IMR-90 (cell line): ENCODE results near the gene HMG20A. TPM values are rescaled to one million over a fixed set of nuclear protein-coding genes. Genes with fewer than 3 reads are reported as not detected.

Source experiments
- ATAC-seq: fragments of 200-7000 bp; cut with Tn5 transposase; 2 replicates; pipeline ENCODE4 v1.9.1; 2020; ENCODE audit warnings: low read depth, mild to moderate bottlenecking, moderate library complexity
- BruUV-seq: library from RNA; stranded (reverse); fragments of 400-500 nt; replicated peaks from 2 replicates; lab custom pipeline; 2021; lab: Mats Ljungman, UMichigan
- CTCF ChIA-PET: fragments of 300-600 bp; formaldehyde crosslinking; extraction: SDS; loops from one replicate; lab custom pipeline; 2021; ENCODE audit warnings: antibody characterized with exemption; lab: Yijun Ruan, JAX
- POLR2A ChIA-PET: fragments of 300-600 bp; sonication (Branson Sonifier 250); formaldehyde crosslinking; loops from one replicate; lab custom pipeline; 2022; ENCODE audit warnings: antibody characterized with exemption; ENCODE audit not compliant: unreplicated experiment; lab: Charles Lee
- DNase-seq: peaks from one replicate; pipeline ENCODE4 v3.0.0; 2013
- H2AFZ ChIP-seq: replicated peaks from 2 replicates; pipeline ENCODE3; 2013; ENCODE audit warnings: low read length, mild to moderate bottlenecking; ENCODE audit not compliant: poor library complexity
- H2AK5ac ChIP-seq: 2 replicates; pipeline ENCODE4 v1.6.1; 2013; ENCODE audit warnings: low read depth, low read length, inconsistent platforms
- H2AK9ac ChIP-seq: replicated peaks from 2 replicates; pipeline ENCODE3; 2013; ENCODE audit warnings: mild to moderate bottlenecking, low read depth, low read length, moderate library complexity; ENCODE audit not compliant: poor library complexity
- H2BK120ac ChIP-seq: 2 replicates; pipeline ENCODE4 v1.6.1; 2013; ENCODE audit warnings: low read depth, low read length, inconsistent platforms
- H2BK15ac ChIP-seq: 3 replicates; pipeline ENCODE4 v1.6.1; 2013; ENCODE audit warnings: low read depth, low read length, inconsistent platforms
- H2BK20ac ChIP-seq: 2 replicates; pipeline ENCODE4 v1.6.1; 2013; ENCODE audit warnings: low read depth, mild to moderate bottlenecking, inconsistent platforms, low read length, moderate library complexity
- H2BK5ac ChIP-seq: 2 replicates; pipeline ENCODE4 v1.6.1; 2013; ENCODE audit warnings: mild to moderate bottlenecking, low read depth, low read length, inconsistent platforms; ENCODE audit not compliant: poor library complexity, severe bottlenecking
- H3K14ac ChIP-seq: replicated peaks from 2 replicates; pipeline ENCODE4 v1.6.1; 2013; ENCODE audit warnings: low read depth, low read length, inconsistent platforms
- H3K18ac ChIP-seq: 2 replicates; pipeline ENCODE4 v1.6.1; 2013; ENCODE audit warnings: low read depth, low read length, control low read depth
- H3K23ac ChIP-seq: 2 replicates; pipeline ENCODE4 v1.6.1; 2013; ENCODE audit warnings: low read depth, low read length, inconsistent platforms
- H3K27ac ChIP-seq: 2 replicates; pipeline ENCODE4 v1.5.1; 2013; ENCODE audit warnings: mild to moderate bottlenecking, control low read depth, low read length; ENCODE audit not compliant: insufficient read depth
- H3K27me3 ChIP-seq: 2 replicates; pipeline ENCODE4 v1.6.1; 2013; ENCODE audit warnings: low read length; ENCODE audit not compliant: control insufficient read depth, insufficient read depth
- H3K36me3 ChIP-seq: 2 replicates; pipeline ENCODE4 v1.6.1; 2013; ENCODE audit warnings: low read length, mixed read lengths; ENCODE audit not compliant: control insufficient read depth, insufficient read depth
- H3K4ac ChIP-seq: 2 replicates; pipeline ENCODE4 v1.6.1; 2013; ENCODE audit warnings: low read depth, low read length, inconsistent platforms
- H3K4me1 ChIP-seq: 2 replicates; pipeline ENCODE4 v1.6.1; 2013; ENCODE audit warnings: low read length, mixed read lengths; ENCODE audit not compliant: control insufficient read depth, insufficient read depth
- H3K4me2 ChIP-seq: 2 replicates; pipeline ENCODE4 v1.6.1; 2013; ENCODE audit warnings: low read depth, mild to moderate bottlenecking, control low read depth, low read length, moderate library complexity
- H3K4me3 ChIP-seq: 2 replicates; pipeline ENCODE4 v1.5.1; 2013; ENCODE audit warnings: low read depth, mild to moderate bottlenecking, control low read depth, low read length, moderate library complexity; ENCODE audit not compliant: insufficient read depth
- H3K56ac ChIP-seq: 2 replicates; pipeline ENCODE4 v1.6.1; 2013; ENCODE audit warnings: low read length, inconsistent platforms; ENCODE audit not compliant: insufficient read depth; ENCODE audit errors: extremely low read depth
- H3K79me1 ChIP-seq, 2 experiments: 2 replicates each; pipeline ENCODE4 v1.6.1; 2013; ENCODE audit warnings: low read length in 2 of 2, inconsistent platforms in 1 of 2, low read depth in 1 of 2
- H3K9ac ChIP-seq: 2 replicates; pipeline ENCODE4 v1.6.1; 2013; ENCODE audit warnings: low read depth, low read length, control low read depth
- H3K9me1 ChIP-seq: 2 replicates; pipeline ENCODE4 v1.6.1; 2013; ENCODE audit warnings: low read length, inconsistent platforms; ENCODE audit not compliant: insufficient read depth
- H3K9me3 ChIP-seq: 2 replicates; pipeline ENCODE4 v1.6.1; 2013; ENCODE audit warnings: low read length; ENCODE audit not compliant: control insufficient read depth, insufficient read depth
- H4K20me1 ChIP-seq: 2 replicates; pipeline ENCODE4 v1.6.1; 2013; ENCODE audit warnings: low read length, inconsistent platforms; ENCODE audit not compliant: insufficient read depth
- H4K5ac ChIP-seq: 2 replicates; pipeline ENCODE4 v1.6.1; 2013; ENCODE audit warnings: mild to moderate bottlenecking, low read depth, low read length, control low read depth
- H4K8ac ChIP-seq, 2 experiments: 2 replicates each; pipeline ENCODE4 v1.6.1; 2013; ENCODE audit warnings: low read depth in 2 of 2, low read length in 2 of 2, control low read depth in 1 of 2, inconsistent platforms in 1 of 2
- H4K91ac ChIP-seq: 2 replicates; pipeline ENCODE4 v1.6.1; 2013; ENCODE audit warnings: low read depth, low read length, inconsistent platforms; ENCODE audit not compliant: insufficient read depth
- CEBPB ChIP-seq: IDR thresholded peaks from 2 replicates; pipeline ENCODE4 v1.6.1; 2012; ENCODE audit warnings: low read depth, low read length, improper control_type of control experiment
- CHD1 ChIP-seq: IDR thresholded peaks from 2 replicates; pipeline ENCODE4 v1.6.1; 2012; ENCODE audit warnings: low read depth, low read length, improper control_type of control experiment
- FOS ChIP-seq: fragments of 150-350 bp; IDR thresholded peaks from 2 replicates; pipeline ENCODE4 v1.6.1; 2016; ENCODE audit warnings: low read depth, low read length
- MAFK ChIP-seq: IDR thresholded peaks from 2 replicates; pipeline ENCODE4 v1.6.1; 2012; ENCODE audit warnings: low read depth, low read length, improper control_type of control experiment
- MAZ ChIP-seq: IDR thresholded peaks from 2 replicates; pipeline ENCODE4 v1.6.1; 2012; ENCODE audit warnings: low read depth, mild to moderate bottlenecking, low read length, improper control_type of control experiment, moderate library complexity, borderline replicate concordance
- MXI1 ChIP-seq: IDR thresholded peaks from 2 replicates; pipeline ENCODE4 v1.6.1; 2012; ENCODE audit warnings: low read depth, mild to moderate bottlenecking, low read length, moderate library complexity, borderline replicate concordance
- RFX5 ChIP-seq: IDR thresholded peaks from 2 replicates; pipeline ENCODE4 v1.8.0; 2012; ENCODE audit warnings: low read depth, mild to moderate bottlenecking, low read length, moderate library complexity
- USF2 ChIP-seq: fragments of 150-350 bp; IDR thresholded peaks from 2 replicates; pipeline ENCODE4 v1.6.1; 2017; ENCODE audit warnings: mild to moderate bottlenecking, antibody characterized with exemption, low read length, low read depth
- WGBS, 2 experiments: methylation state at CpG; one replicate each; pipeline versions ENCODE4 v1.1.5 to v1.1.7; 2013; ENCODE audit warnings: missing lambda C conversion rate in 2 of 2; ENCODE audit not compliant: insufficient read length in 1 of 2; ENCODE audit errors: extremely low coverage in 2 of 2; 5-methylcytosine and 5-hydroxymethylcytosine counted together
- dilution Hi-C: fragments of 300-500 bp; cut with HindIII; formaldehyde crosslinking; loops from one replicate; pipeline ENCODE4 v1.14.3; 2018; ENCODE audit warnings: low sequenced_read_pairs; ENCODE audit not compliant: unreplicated experiment
- in situ Hi-C: fragments of 300-500 bp; cut with MboI; formaldehyde crosslinking; loops from 3 replicates; pipeline ENCODE4 v1.14.3; 2019; ENCODE audit warnings: low sequenced_read_pairs, inconsistent platforms, mixed read lengths
- intact Hi-C: fragments of 100-400 bp; cut with micrococcal nuclease; formaldehyde crosslinking; loops from 2 replicates; pipeline ENCODE4 v1.10.0; 2022
- polyA plus RNA-seq, 3 experiments: library from polyadenylated mRNA; depleted of rRNA; stranded (reverse); fragments of >200 nt; gene quantifications; 2 replicates each; pipeline ENCODE4 v1.2.3, GENCODE V29; 2012; ENCODE audit warnings: low replicate concordance in 1 of 3
- total RNA-seq: library from RNA; depleted of rRNA; stranded (reverse); fragments of >200 nt; gene quantifications from 2 replicates; pipeline ENCODE4 v1.2.3, GENCODE V29; 2012

HMG20A gene
- total and polyA plus RNA-seq, 2 of the 4 experiments (the other 2 are of a cell fraction), result 22.3 to 25.3 TPM

GRCh38 chr15:77402740-77403379, 17.8 kb upstream of the HMG20A start:
- peak overlapping the region; percentile 78; the same call in 1 of the 2 replicates for H3K9ac ChIP-seq
- BruUV-seq, result no TSS peak
- peak overlapping the region; percentile 85 for H2BK5ac ChIP-seq
- H2BK120ac ChIP-seq, result peak overlapping the region; percentile 68
- peak overlapping the region; percentile 79 for H4K91ac ChIP-seq
- H3K27ac ChIP-seq, result peak overlapping the region; percentile 72; the same call in 1 of the 2 replicates
- H3K27me3 ChIP-seq, result no peaks in the 10 kb centered on the region
- 0 out of 2 replicates have a peak, but pooled peaks cover 2% of the 10 kb centered on the region for H3K36me3 ChIP-seq
- TF ChIP-seq FOS, result 0 out of 2 replicates have a peak, but pooled peaks have one; percentile 14
- TF ChIP-seq MXI1, result no peak
- peak; percentile 81 for TF ChIP-seq CEBPB
- no peak for TF ChIP-seq CHD1
- no peak for TF ChIP-seq USF2
- no peak for TF ChIP-seq RFX5
- TF ChIP-seq MAZ, result no peak
- no peak for TF ChIP-seq MAFK
- H3K4me3 ChIP-seq, result no peak overlapping the region
- peaks cover 3% of the 10 kb centered on the region; the same call in 1 of the 2 replicates for H3K9me1 ChIP-seq
- intact Hi-C loops (no loop called here), in situ Hi-C loops (no loop called here), dilution Hi-C loops (no loop called here)
- peaks cover 52% of the 10 kb centered on the region for H4K20me1 ChIP-seq
- peaks cover 5% of the 10 kb centered on the region; the same call in 1 of the 2 replicates for H3K9me3 ChIP-seq
- H4K8ac ChIP-seq, result peak overlapping the region in 1 of 2 experiments; percentile 61; a peak in 1 of 4 replicates
- H2AK9ac ChIP-seq, result no peak overlapping the region
- peak; percentile 86 for ATAC-seq
- 0 out of 2 replicates have a peak overlapping the region, but pooled peaks have one; percentile 74 for H3K14ac ChIP-seq
- H3K79me1 ChIP-seq, result peaks cover 6 to 48% of the 10 kb centered on the region in 2 experiments; a peak in 3 of 4 replicates
- ChIA-PET CTCF (no interaction called here), POLR2A (interaction anchor here (0.5 kb wide), 1 partner anchor 20 kb away, joined by 3 read pairs; no protein-coding TSS in a partner anchor)
- no peak overlapping the region; the same call in 1 of the 2 replicates for H3K23ac ChIP-seq
- no peak overlapping the region for H2BK20ac ChIP-seq
- no peak overlapping the region for H2AK5ac ChIP-seq
- H3K4me1 ChIP-seq, result no peaks in the 10 kb centered on the region; the same call in 1 of the 2 replicates
- no CpG with 5 or more reads among the region's 1 CpG for WGBS, 2 experiments
- H3K56ac ChIP-seq, result peak overlapping the region; percentile 62; the same call in 1 of the 2 replicates
- H2AFZ ChIP-seq, result no peak overlapping the region
- peak overlapping the region; percentile 61; the same call in 1 of the 2 replicates for H3K18ac ChIP-seq
- H3K4me2 ChIP-seq, result peak overlapping the region; percentile 89
- H2BK15ac ChIP-seq, result no peak overlapping the region
- peak; percentile 90 for DNase-seq
- peak overlapping the region; percentile 59; the same call in 1 of the 2 replicates for H3K4ac ChIP-seq
- peak overlapping the region; percentile 23; the same call in 1 of the 2 replicates for H4K5ac ChIP-seq
